ENCODE results near the gene SPRYD3. TPM values are rescaled to one million over a fixed set of nuclear protein-coding genes. Genes with fewer than 3 reads are reported as not detected.
"Not testable (repeated sequence)": the region's sequence is repeated elsewhere in the genome, so short reads cannot be mapped to it uniquely, and the experiment has no call there.

Gene SPRYD3
- total RNA-seq, 1 experiment from 2014 or later = 18.5 TPM

GRCh38 chr12:53096759-53097158 is 17.6 kb upstream of the SPRYD3 start:
- Histone ChIP-seq H3K4me1 (ENCODE audit: insufficient read depth, low read length) (peaks cover 39% of the 10 kb centered on the region), H3K36me3 (ENCODE audit: low read depth, low read length) (0 out of 2 replicates have a peak, but pooled peaks cover 3% of the 10 kb centered on the region), H4K20me1 (ENCODE audit: low read length) (no peaks in the 10 kb centered on the region), H3K4me2 (ENCODE audit: low read length) (peak overlapping the region; percentile 86), H2AFZ (ENCODE audit: low read length) (peak overlapping the region; percentile 93; the same call in 1 of the 2 replicates), H3K9ac (ENCODE audit: low read length) (0 out of 2 replicates have a peak overlapping the region, but pooled peaks have one; percentile 61), H3K9me2 (replicated peaks; ENCODE audit: low read length) (no peaks in the 10 kb centered on the region), H3K79me2 (ENCODE audit: low read length) (0 out of 2 replicates have a peak, but pooled peaks cover 4% of the 10 kb centered on the region), H3K4me3 (ENCODE audit: low read length) (peak overlapping the region; percentile 96), H3K27ac (ENCODE audit: low read length) (no peak overlapping the region), H3F3A (ENCODE audit: low read length, unreplicated experiment) (peaks cover 3% of the 10 kb centered on the region), H3K9me3 (ENCODE audit: low read length) (no peaks in the 10 kb centered on the region), H3K27me3 (ENCODE audit: low read length) (no peaks in the 10 kb centered on the region)
- intact Hi-C loops (cut with micrococcal nuclease) = no loop called here
- ChIA-PET CTCF (no interaction called here), POLR2A (ENCODE audit: unreplicated experiment) (no interaction called here)
- no peak for TF ChIP-seq EZH2phosphoT487 (IDR thresholded peaks at IDR 0.05; ENCODE audit: borderline replicate concordance, low read length)
- no peak for DNase-seq
- no peak for ATAC-seq
- no TSS peak for BruUV-seq (replicated peaks)

DNA sequence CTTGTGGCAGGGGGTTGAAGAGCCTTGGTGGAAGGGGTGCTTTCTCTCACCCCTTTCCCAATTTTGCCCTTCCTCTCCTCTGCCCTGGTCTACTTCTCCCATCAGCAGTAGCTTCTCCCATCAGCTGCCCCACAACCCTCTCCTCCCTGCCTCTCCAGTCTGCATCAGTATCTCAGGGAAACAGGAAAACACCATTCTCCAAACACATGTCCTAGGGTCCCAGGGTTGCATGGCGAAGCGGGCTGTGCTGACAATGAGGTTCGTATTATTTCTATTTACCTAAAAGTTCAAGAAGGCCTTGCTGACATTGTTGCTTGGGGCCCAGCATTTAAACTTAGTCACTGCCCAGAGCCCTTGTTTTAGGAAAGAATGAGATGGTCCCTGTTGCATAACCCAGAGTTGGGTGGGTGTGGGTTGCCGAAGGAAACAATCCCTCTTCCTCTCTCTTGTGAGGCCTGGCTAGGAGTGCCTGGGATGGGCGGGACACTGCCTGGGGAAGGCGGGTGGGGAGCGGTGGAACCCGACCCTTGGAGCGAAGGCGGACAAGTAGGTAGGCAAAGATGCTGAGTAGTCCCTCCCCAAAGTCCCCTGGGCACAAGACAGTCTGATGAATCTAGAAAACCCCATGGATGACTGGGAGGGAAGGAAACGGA is 17.0 kb upstream of the SPRYD3 start:
- peaks cover 39% of the 10 kb centered on the region for H3K4me1 ChIP-seq (ENCODE audit: insufficient read depth, low read length)

GRCh38 chr12:53095596-53095895 is 16.4 kb upstream of the SPRYD3 start:
- H2AFZ ChIP-seq (ENCODE audit: low read length); H3K36me3 ChIP-seq (ENCODE audit: low read depth, low read length); BruUV-seq (replicated peaks); ATAC-seq; H3K27me3 ChIP-seq (ENCODE audit: low read length); H4K20me1 ChIP-seq (ENCODE audit: low read length); CTCF ChIA-PET; H3K9me3 ChIP-seq (ENCODE audit: low read length); POLR2A ChIA-PET (ENCODE audit: unreplicated experiment); H3K9me2 ChIP-seq (replicated peaks; ENCODE audit: low read length); H3K79me2 ChIP-seq (ENCODE audit: low read length); H3K4me2 ChIP-seq (ENCODE audit: low read length); H3K27ac ChIP-seq (ENCODE audit: low read length); DNase-seq; H3F3A ChIP-seq (ENCODE audit: low read length, unreplicated experiment); H3K9ac ChIP-seq (ENCODE audit: low read length); H3K4me3 ChIP-seq (ENCODE audit: low read length); intact Hi-C loops (cut with micrococcal nuclease): not testable (repeated sequence)
- H3K4me1 ChIP-seq (ENCODE audit: insufficient read depth, low read length) = peaks cover 39% of the 10 kb centered on the region

More for the DNA sequence above, 17.0 kb upstream of the SPRYD3 start:
- ChIA-PET CTCF (no interaction called here), POLR2A (ENCODE audit: unreplicated experiment) (no interaction called here)
- H4K20me1 ChIP-seq (ENCODE audit: low read length) = no peaks in the 10 kb centered on the region
- no peaks in the 10 kb centered on the region for H3K27me3 ChIP-seq (ENCODE audit: low read length)
- 0 out of 2 replicates have a peak, but pooled peaks cover 3% of the 10 kb centered on the region for H3K36me3 ChIP-seq (ENCODE audit: low read depth, low read length)
- H3F3A ChIP-seq (ENCODE audit: low read length, unreplicated experiment) = peaks cover 3% of the 10 kb centered on the region
- 0 out of 2 replicates have a peak, but pooled peaks cover 4% of the 10 kb centered on the region for H3K79me2 ChIP-seq (ENCODE audit: low read length)
- H3K27ac ChIP-seq (ENCODE audit: low read length) = no peak overlapping the region
- DNase-seq (peak; percentile 19), ATAC-seq (no peak)
- H3K4me2 ChIP-seq (ENCODE audit: low read length) = peak overlapping the region; percentile 86; the same call in 1 of the 2 replicates
- intact Hi-C loops (cut with micrococcal nuclease) = no loop called here
- BruUV-seq (replicated peaks) = no TSS peak
- H3K9ac ChIP-seq (ENCODE audit: low read length) = no peak overlapping the region
- no peak overlapping the region for H3K4me3 ChIP-seq (ENCODE audit: low read length)
- H2AFZ ChIP-seq (ENCODE audit: low read length) = no peak overlapping the region
- no peaks in the 10 kb centered on the region for H3K9me2 ChIP-seq (replicated peaks; ENCODE audit: low read length)
- no peaks in the 10 kb centered on the region for H3K9me3 ChIP-seq (ENCODE audit: low read length)
- TF ChIP-seq EZH2 (IDR thresholded peaks at IDR 0.05; ENCODE audit: low read length, unreplicated experiment) = no peak
- no peak for TF ChIP-seq EZH2phosphoT487 (IDR thresholded peaks at IDR 0.05; ENCODE audit: borderline replicate concordance, low read length)
- TF ChIP-seq CTCF (conservative IDR thresholded peaks at IDR 0.05; ENCODE audit: low read depth, low read length) = no peak

DNA sequence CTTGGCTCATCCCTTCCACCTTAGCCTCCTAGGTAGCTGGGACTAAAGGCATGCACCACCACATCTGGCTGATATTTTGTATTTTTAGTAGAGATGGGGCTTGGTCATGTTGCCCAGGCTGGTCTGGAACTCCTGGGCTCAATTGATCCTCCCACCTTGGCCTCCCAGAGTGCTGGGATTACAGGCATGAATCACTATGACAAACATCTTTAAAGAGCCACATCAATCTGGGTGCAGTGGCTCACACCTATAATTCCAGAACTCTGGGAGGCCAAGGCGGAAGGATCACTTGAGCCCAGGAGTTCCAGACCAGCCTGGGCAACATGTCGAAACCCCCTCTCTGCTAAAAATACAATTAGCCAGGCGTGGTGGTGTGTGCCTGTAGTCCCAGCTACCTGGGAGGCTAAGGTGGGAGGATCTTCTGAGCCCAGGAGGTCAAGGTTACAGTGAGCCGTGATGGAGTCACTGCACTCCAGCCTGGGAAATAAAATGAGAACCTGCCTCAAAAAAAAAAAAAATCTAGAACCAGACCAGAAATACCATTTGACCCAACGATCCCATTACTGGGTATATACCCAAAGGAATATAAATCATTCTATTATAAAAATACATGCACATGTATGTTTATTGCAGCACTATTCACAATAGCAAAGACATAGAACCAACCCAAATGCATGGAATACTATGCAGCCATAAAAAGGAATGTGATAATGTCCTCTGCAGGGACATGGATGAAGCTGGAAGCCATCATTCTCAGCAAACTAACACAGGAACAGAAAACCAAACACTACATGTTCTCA is 15.8 kb upstream of the SPRYD3 start:
- H3K36me3 ChIP-seq (ENCODE audit: low read depth, low read length); H3K79me2 ChIP-seq (ENCODE audit: low read length); H3K27me3 ChIP-seq (ENCODE audit: low read length); H3F3A ChIP-seq (ENCODE audit: low read length, unreplicated experiment); H3K9ac ChIP-seq (ENCODE audit: low read length); H2AFZ ChIP-seq (ENCODE audit: low read length); H3K27ac ChIP-seq (ENCODE audit: low read length); CTCF ChIA-PET; POLR2A ChIA-PET (ENCODE audit: unreplicated experiment); intact Hi-C loops (cut with micrococcal nuclease); H3K9me3 ChIP-seq (ENCODE audit: low read length); H4K20me1 ChIP-seq (ENCODE audit: low read length); H3K4me3 ChIP-seq (ENCODE audit: low read length); BruUV-seq (replicated peaks); H3K9me2 ChIP-seq (replicated peaks; ENCODE audit: low read length); H3K4me2 ChIP-seq (ENCODE audit: low read length): not testable (repeated sequence)
- peaks cover 33% of the 10 kb centered on the region for H3K4me1 ChIP-seq (ENCODE audit: insufficient read depth, low read length)
- peak; percentile 78 for DNase-seq
- peak; percentile 7 for ATAC-seq

All from PC-3 (cell line).